Caco-2 (cell line): ENCODE data around the gene APEH. TPM values are rescaled to one million over a fixed set of nuclear protein-coding genes. Genes with fewer than 3 reads are reported as not detected.

ENCODE experiments used
- BruUV-seq: library from RNA; stranded (reverse); fragments of 400-500 nt; replicated peaks from 2 replicates; lab custom pipeline; 2021; lab: Mats Ljungman, UMichigan
- CTCF ChIA-PET: fragments of 300-600 bp; sonication (Branson Sonifier 250); formaldehyde crosslinking; loops from one replicate; lab custom pipeline; 2022; ENCODE audit warnings: antibody characterized with exemption; lab: Charles Lee
- POLR2A ChIA-PET: fragments of 300-600 bp; sonication (Branson Sonifier 250); formaldehyde crosslinking; loops from one replicate; lab custom pipeline; 2022; ENCODE audit warnings: antibody characterized with exemption; lab: Charles Lee
- DNase-seq, 2 experiments: peaks; one replicate each; pipeline versions ENCODE4 v3.0.0 to v3.0.0-alpha.2; 2020 to 2022
- H3K27me3 ChIP-seq: replicated peaks from 2 replicates; pipeline ENCODE4 v1.6.0; 2011; ENCODE audit warnings: low read length; ENCODE audit not compliant: control insufficient read depth, insufficient read depth
- H3K36me3 ChIP-seq: 2 replicates; pipeline ENCODE4 v1.5.1; 2011; ENCODE audit warnings: low read length; ENCODE audit not compliant: control insufficient read depth, insufficient read depth
- H3K4me1 ChIP-seq: fragments of 250-450 bp; sonication (Bioruptor Pico); 2 replicates; pipeline ENCODE4 v1.5.1; 2020; ENCODE audit warnings: mild to moderate bottlenecking
- H3K4me3 ChIP-seq: 2 replicates; pipeline ENCODE4 v1.5.1; 2011; ENCODE audit warnings: low read depth, mild to moderate bottlenecking, control low read depth, low read length
- H3K9me3 ChIP-seq: fragments of 250-450 bp; sonication (Bioruptor Pico); 2 replicates; pipeline ENCODE4 v1.5.1; 2020; ENCODE audit warnings: mild to moderate bottlenecking, moderate library complexity
- H3K27ac Mint-ChIP-seq: one replicate; pipeline ENCODE4 v1.8.0; 2022; ENCODE audit warnings: mixed read lengths; ENCODE audit not compliant: unreplicated experiment
- H3K27me3 Mint-ChIP-seq: one replicate; pipeline ENCODE4 v1.8.0; 2022; ENCODE audit warnings: mixed read lengths; ENCODE audit not compliant: insufficient read depth, unreplicated experiment
- H3K36me3 Mint-ChIP-seq: one replicate; pipeline ENCODE4 v1.8.0; 2022; ENCODE audit warnings: mild to moderate bottlenecking, mixed read lengths; ENCODE audit not compliant: insufficient read depth, unreplicated experiment
- H3K4me1 Mint-ChIP-seq: one replicate; pipeline ENCODE4 v1.8.0; 2022; ENCODE audit warnings: low read depth, mixed read lengths; ENCODE audit not compliant: unreplicated experiment
- H3K4me3 Mint-ChIP-seq: one replicate; pipeline ENCODE4 v1.8.0; 2022; ENCODE audit warnings: mild to moderate bottlenecking, moderate library complexity, mixed read lengths; ENCODE audit not compliant: unreplicated experiment
- H3K9me3 Mint-ChIP-seq: one replicate; pipeline ENCODE4 v1.8.0; 2022; ENCODE audit warnings: mixed read lengths; ENCODE audit not compliant: unreplicated experiment
- CTCF ChIP-seq, 2 experiments: fragments of 200-600 bp in 1 of 2; IDR thresholded peaks; 1 replicate in 1 of 2; 2 replicates in 1 of 2; pipeline versions ENCODE4 v1.5.1 to v1.8.0; 2011 to 2022; ENCODE audit warnings: antibody characterized with exemption in 1 of 2, control low read depth in 1 of 2, inconsistent platforms in 1 of 2, low read depth in 1 of 2, low read length in 1 of 2, mild to moderate bottlenecking in 1 of 2, moderate library complexity in 1 of 2; ENCODE audit not compliant: insufficient read depth in 1 of 2, severe bottlenecking in 1 of 2, unreplicated experiment in 1 of 2
- intact Hi-C: fragments of 100-400 bp; cut with micrococcal nuclease; formaldehyde crosslinking; loops from one replicate; pipeline ENCODE4 v1.10.0; 2022; ENCODE audit not compliant: unreplicated experiment
- total RNA-seq: library from RNA; stranded (reverse); gene quantifications from 2 replicates; pipeline ENCODE4 v1.2.3, GENCODE V29; 2022

APEH gene
- total RNA-seq, 1 experiment from 2014 or later, result 236 TPM

- intact Hi-C loops, result loop anchor here (5.0 kb wide), 1 partner anchor 63 kb away; the partner anchor contains the start of gene IP6K1
- Mint-ChIP-seq H3K4me3 (peak within 1 kb of the TSS; percentile 79), H3K9me3 (no peaks in the 10 kb centered on the region), H3K27ac (peak within 1 kb of the TSS; percentile 92), H3K36me3 (peaks cover 76% of the 10 kb centered on the region), H3K4me1 (peaks cover 7% of the 10 kb centered on the region), H3K27me3 (no peaks in the 10 kb centered on the region)
- Histone ChIP-seq H3K4me1 (peaks cover 9% of the 10 kb centered on the region), H3K9me3 (no peaks in the 10 kb centered on the region), H3K27me3 (no peaks in the 10 kb centered on the region), H3K36me3 (peaks cover 4% of the 10 kb centered on the region), H3K4me3 (peak within 1 kb of the TSS; percentile 99)
- ChIA-PET POLR2A (interaction anchor here (0.6 to 1.0 kb wide), 3 partner anchors 57 to 821 kb away, joined by 3 to 5 read pairs (median 3); partner anchors contain the start of gene IP6K1), CTCF (interaction anchor here (0.6 to 1.8 kb wide), 5 partner anchors 10 to 184 kb away, joined by 3 to 8 read pairs (median 4); partner anchors contain the start of gene INKA1)
- TF ChIP-seq CTCF (IDR thresholded peaks at IDR 0.05; ENCODE audit: insufficient read depth in 1 of 2, low read depth in 1 of 2, low read length in 1 of 2, severe bottlenecking in 1 of 2, unreplicated experiment in 1 of 2), result no peak
- peak; percentile 94 to 97 for DNase-seq
- BruUV-seq, result TSS peak; percentile 31
These were observed 49.7 kb downstream of the APEH start, which contains the start of gene GMPPB for GRCh38 chr3:49723628-49724551. TSS of gene GMPPB (minus strand) at chr3:49723951. CDS start at chr3:49723726, 225 bp downstream.

GRCh38 chr3:49724586-49724985 is 50.4 kb downstream of the APEH start:
- peaks cover 9% of the 10 kb centered on the region for H3K4me1 ChIP-seq
- peak in 1 of 2 experiments; percentile 34 for DNase-seq
- Mint-ChIP-seq H3K36me3 (peaks cover 74% of the 10 kb centered on the region), H3K27me3 (no peaks in the 10 kb centered on the region), H3K27ac (peak overlapping the region; percentile 92), H3K4me1 (peaks cover 7% of the 10 kb centered on the region), H3K9me3 (no peaks in the 10 kb centered on the region), H3K4me3 (peak overlapping the region; percentile 79)
- intact Hi-C loops, result loop anchor here (5.0 kb wide), 1 partner anchor 63 kb away; the partner anchor contains the start of gene IP6K1
- H3K27me3 ChIP-seq, result no peaks in the 10 kb centered on the region
- H3K9me3 ChIP-seq, result no peaks in the 10 kb centered on the region
- peak overlapping the region; percentile 99 for H3K4me3 ChIP-seq
- TF ChIP-seq CTCF (IDR thresholded peaks at IDR 0.05; ENCODE audit: insufficient read depth in 1 of 2, low read depth in 1 of 2, low read length in 1 of 2, severe bottlenecking in 1 of 2, unreplicated experiment in 1 of 2), result no peak
- POLR2A ChIA-PET, result interaction anchor here (0.7 to 1.0 kb wide), 2 partner anchors 57 to 62 kb away, joined by 3 read pairs; partner anchors contain the start of gene IP6K1
- peaks cover 4% of the 10 kb centered on the region for H3K36me3 ChIP-seq
- CTCF ChIA-PET, result interaction anchor here (0.6 to 1.0 kb wide), 2 partner anchors 9 to 23 kb away, joined by 3 to 8 read pairs; no protein-coding TSS in a partner anchor
- BruUV-seq, result TSS peak; percentile 81
